Inflammatory macrophage treated with lipopolysaccharide for 1 hour (primary cell): ENCODE measurements around the gene OR10V1.
A peak's percentile ranks its signal among the peaks of the same experiment; 100 is the strongest.

Source experiments
- DNase-seq, 2 donors: peaks; one replicate each; pipeline ENCODE4 v3.0.0-alpha.2; 2020 to 2022

The OR10V1 gene

GRCh38 chr11:59667812-59668187 is 45.8 kb downstream of the OR10V1 start:
- DNase-seq, result no peak

GRCh38 chr11:59666969-59667368 is 46.7 kb downstream of the OR10V1 start:
- DNase-seq, result peak; percentile 83 to 93
